ENCODE measurements around the gene ARL8A.
A peak's percentile ranks its signal among the peaks of the same experiment; 100 is the strongest.
"Not testable (repeated sequence)": the region's sequence is repeated elsewhere in the genome, so short reads cannot be mapped to it uniquely, and the experiment has no call there.

ARL8A gene

DNA sequence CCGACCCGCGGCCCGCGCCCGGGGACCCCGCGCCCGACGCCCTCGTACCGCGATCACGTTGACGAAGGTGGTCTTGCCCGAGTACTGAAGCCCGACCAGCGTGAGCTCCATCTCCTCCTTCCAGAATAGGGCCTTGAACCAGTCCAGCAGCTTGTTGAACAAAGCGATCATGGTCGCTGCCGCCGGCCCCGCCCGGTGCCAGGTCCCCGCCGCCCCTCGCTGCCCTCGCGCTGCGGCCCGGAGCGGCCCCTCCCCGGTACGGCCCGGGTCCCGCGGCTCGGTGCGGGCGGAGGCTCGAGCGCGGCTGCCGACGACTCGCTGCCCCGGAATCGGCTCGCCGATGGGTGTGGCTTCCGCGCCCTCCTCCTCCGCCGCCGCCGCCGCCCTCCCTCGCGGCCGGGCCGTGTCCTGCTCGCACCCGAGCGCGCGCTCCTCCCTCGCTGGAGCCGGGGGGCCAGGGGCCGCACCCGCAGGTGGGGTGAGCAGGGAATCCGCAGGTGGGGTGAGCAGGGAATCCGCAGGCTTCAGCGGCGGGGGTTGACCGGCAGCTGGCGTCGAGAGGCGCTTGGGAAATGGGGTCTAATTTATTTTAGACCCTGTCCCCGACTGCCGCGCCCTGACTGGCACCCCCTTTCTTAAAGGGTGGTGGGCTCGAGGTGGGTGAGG lies at the start of gene ARL8A:
TSS of gene ARL8A (minus strand) at position 336 of the 666 bp plus-strand sequence. CDS start at position 171, 165 bp downstream.
- no peak for DNase-seq (ENCODE audit: extremely low read depth, low read depth)
- TF ChIP-seq, protein P1, sequence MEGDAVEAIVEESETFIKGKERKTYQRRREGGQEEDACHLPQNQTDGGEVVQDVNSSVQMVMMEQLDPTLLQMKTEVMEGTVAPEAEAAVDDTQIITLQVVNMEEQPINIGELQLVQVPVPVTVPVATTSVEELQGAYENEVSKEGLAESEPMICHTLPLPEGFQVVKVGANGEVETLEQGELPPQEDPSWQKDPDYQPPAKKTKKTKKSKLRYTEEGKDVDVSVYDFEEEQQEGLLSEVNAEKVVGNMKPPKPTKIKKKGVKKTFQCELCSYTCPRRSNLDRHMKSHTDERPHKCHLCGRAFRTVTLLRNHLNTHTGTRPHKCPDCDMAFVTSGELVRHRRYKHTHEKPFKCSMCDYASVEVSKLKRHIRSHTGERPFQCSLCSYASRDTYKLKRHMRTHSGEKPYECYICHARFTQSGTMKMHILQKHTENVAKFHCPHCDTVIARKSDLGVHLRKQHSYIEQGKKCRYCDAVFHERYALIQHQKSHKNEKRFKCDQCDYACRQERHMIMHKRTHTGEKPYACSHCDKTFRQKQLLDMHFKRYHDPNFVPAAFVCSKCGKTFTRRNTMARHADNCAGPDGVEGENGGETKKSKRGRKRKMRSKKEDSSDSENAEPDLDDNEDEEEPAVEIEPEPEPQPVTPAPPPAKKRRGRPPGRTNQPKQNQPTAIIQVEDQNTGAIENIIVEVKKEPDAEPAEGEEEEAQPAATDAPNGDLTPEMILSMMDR (IDR thresholded peaks at IDR 0.05; ENCODE audit: low read depth, low read length), result no peak

DNA sequence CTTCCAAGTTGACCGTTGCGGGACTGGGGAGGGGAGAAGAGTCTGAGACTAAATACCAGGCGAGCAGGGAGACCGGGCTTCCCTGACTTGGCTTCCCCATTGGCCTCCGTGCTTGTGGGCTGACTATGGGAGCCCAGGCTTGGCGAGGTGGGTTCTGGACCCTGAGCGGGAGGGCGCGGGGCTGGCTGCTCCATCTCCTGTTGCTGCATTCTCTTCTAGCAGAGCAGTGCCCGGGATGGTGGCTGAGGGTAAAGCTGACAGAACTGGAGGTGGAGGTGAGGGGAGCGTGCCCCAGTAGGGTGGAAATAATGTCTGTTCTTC lies 49.8 kb upstream of the ARL8A start:
- TF ChIP-seq, protein P1 (IDR thresholded peaks at IDR 0.05; ENCODE audit: low read depth, low read length), result no peak
- DNase-seq (ENCODE audit: extremely low read depth, low read depth), result no peak

DNA sequence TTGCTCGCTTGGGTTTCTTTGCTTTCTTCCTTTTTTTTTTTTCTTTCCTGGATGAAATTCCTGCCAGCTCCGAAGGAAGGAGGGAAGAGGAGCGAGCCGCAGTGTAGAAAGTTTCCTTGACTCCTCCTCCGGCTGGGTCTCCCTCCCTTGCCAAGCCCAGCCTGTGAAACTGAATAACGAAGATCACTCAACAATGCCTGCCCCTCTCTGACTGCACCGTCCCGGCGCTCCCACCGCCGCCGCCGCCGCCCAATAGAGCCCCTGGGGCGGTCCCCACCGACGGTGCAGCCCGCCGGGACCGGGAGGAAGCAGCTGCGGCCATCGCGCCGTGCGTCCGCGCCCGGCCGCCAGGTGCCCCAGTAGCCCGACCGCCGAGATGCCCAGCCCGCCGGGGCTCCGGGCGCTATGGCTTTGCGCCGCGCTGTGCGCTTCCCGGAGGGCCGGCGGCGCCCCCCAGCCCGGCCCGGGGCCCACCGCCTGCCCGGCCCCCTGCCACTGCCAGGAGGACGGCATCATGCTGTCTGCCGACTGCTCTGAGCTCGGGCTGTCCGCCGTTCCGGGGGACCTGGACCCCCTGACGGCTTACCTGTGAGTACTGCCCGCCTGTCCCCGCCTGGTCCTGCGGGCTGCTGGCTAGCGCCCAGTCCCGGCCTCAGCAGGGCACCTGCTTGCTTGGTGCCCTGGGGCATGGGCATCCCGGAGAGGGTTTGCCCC lies 49.2 kb upstream of the ARL8A start, which contains the start of gene LGR6:
TSS of gene LGR6 (plus strand) at position 186 of the 714 bp plus-strand sequence. CDS start at position 377, 191 bp downstream.
- DNase-seq (ENCODE audit: extremely low read depth, low read depth), result no peak
- TF ChIP-seq, protein P1 (IDR thresholded peaks at IDR 0.05; ENCODE audit: low read depth, low read length), result no peak

DNA sequence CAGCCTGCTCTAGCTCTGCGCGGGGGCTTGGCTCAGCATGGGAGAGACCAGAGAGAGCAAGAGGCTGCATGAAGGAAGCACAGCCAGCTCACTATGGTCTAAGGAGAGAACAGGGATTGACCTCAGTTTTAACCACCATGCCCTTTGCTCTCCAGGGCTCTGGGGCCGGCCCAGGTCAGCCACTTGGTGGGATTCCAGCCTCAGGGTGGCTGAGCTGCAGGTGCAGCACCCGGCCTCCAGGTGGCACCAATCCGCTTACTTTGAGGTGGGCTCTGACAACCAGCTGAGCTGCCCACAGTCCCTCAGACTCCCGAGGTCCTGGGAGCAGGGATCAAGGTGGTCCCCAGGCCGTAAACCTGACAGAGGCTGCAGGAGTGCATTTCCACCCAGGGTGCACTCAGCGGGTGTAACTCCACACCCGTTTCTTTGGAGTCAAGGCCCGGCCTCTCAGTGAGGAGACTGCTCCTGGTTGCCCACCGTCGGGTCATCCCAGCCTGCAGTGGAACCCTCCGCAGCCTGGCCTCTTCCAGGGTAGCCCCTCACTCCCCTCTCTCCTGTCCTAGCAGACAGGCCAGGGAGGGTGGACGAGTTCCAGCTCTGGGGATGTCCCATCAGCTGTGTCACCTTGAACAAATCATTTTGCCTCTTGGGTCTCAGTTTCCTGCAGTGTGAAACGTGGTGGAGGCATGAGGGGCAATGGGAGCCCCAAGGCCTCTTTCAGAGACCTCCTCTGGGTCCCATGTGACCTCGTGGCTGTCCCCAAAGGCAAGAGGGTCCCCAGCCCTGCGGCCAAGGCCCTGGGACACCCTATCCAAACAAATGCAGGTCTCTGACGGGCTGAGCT lies 48.5 kb upstream of the ARL8A start:
- no peak for DNase-seq (ENCODE audit: extremely low read depth, low read depth)

DNA sequence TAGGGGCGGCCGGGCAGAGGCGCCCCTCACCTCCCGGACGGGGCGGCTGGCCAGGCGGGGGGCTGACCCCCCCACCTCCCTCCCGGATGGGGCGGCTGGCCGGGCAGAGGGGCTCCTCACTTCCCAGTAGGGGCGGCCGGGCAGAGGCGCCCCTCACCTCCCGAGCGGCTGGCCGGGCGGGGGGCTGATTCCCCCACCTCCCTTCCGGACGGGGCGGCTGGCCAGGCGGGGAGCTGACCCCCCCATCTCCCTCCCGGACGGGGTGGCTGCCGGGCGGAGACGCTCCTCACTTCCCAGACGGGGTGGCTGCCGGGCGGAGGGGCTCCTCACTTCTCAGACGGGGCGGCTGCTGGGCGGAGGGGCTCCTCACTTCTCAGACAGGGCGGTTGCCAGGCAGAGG lies 46.9 kb upstream of the ARL8A start:
- DNase-seq (ENCODE audit: extremely low read depth, low read depth), result not testable (repeated sequence)

More for the DNA sequence above, 48.5 kb upstream of the ARL8A start:
- TF ChIP-seq, protein P1 (IDR thresholded peaks at IDR 0.05; ENCODE audit: low read depth, low read length), result peak; percentile 94

DNA sequence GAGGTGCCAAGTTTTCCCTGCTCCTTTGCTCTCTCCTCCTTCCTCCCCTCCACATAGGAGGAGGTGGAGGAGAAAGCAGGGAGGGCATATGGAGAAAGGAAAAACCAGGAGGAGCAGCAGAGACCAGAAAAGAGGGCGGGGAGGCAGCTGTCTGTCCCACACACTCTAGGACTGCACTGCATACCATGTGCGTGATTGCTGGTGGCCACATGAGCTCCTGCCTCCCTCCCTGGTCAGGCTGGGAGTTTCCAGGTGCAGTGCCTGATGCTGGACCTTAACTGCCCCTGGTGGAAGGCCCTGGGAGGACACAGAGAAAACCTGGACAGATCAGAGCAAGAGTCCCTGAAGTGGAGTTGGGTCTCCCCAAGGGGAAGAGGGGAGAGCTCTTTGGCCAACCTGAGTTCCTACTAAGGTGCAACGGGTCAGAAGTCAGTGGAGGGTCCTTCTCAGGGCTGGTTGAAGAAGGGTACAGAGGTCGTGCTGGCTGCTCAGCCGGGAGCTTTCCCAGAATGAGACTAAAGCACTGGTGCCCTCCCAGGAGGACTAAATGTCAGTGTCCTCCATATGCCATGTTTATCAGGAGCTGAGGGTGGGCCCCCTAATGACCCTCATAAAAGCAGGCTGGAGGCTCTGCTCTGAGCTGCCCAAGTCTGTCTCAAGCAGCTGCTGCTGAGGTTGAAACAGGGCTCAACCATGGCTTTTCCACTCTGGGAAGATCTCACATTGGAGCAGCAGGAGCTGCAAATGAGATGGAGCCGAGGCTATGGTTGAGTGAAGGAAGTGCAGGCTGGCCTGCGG lies 45.6 kb upstream of the ARL8A start:
- TF ChIP-seq, protein P1 (IDR thresholded peaks at IDR 0.05; ENCODE audit: low read depth, low read length), result peak; percentile 9
- DNase-seq (ENCODE audit: extremely low read depth, low read depth), result no peak

Measured in AG09319 (cell line).